Measurements from ENCODE around the gene PSTPIP1. TPM values are rescaled to one million over a fixed set of nuclear protein-coding genes. Genes with fewer than 3 reads are reported as not detected.

The PSTPIP1 gene
- total RNA-seq, 1 donor from 2014 or later: not detected

GRCh38 chr15:77010312-77010686 is 15.4 kb downstream of the PSTPIP1 start:
- no peak overlapping the region for H3K27ac Mint-ChIP-seq (ENCODE audit: unreplicated experiment)
- no peak overlapping the region for H2AFZ ChIP-seq (ENCODE audit: low read depth, low read length)

GRCh38 chr15:77010857-77011256 is 15.9 kb downstream of the PSTPIP1 start:
- H3K27ac ChIP-seq (ENCODE audit: low read depth, low read length): no peak overlapping the region
- H3K4me2 ChIP-seq (ENCODE audit: low read length): no peak overlapping the region
- FAIRE-seq (no peak), DNase-seq (ENCODE audit: low read depth) (no peak)
- no peaks in the 10 kb centered on the region for H3K4me1 ChIP-seq (ENCODE audit: insufficient read depth, low read length)
- H3K4me3 ChIP-seq (ENCODE audit: insufficient read depth, low read depth, low read length): no peak overlapping the region
- H3K36me3 ChIP-seq (ENCODE audit: insufficient read depth, low read length): no peaks in the 10 kb centered on the region
- no peak overlapping the region for H3K9ac ChIP-seq (ENCODE audit: low read length)
- peaks cover 28% of the 10 kb centered on the region for H3K27me3 Mint-ChIP-seq (ENCODE audit: low read depth, unreplicated experiment)
- H3K9me3 Mint-ChIP-seq (ENCODE audit: unreplicated experiment): peaks cover 3% of the 10 kb centered on the region
- H3K79me2 ChIP-seq (ENCODE audit: insufficient read depth, low read length): no peaks in the 10 kb centered on the region
- no peaks in the 10 kb centered on the region for H3K36me3 Mint-ChIP-seq (ENCODE audit: low read depth, unreplicated experiment)
- peaks cover 2% of the 10 kb centered on the region for H3K27me3 ChIP-seq (ENCODE audit: insufficient read depth, low read length)
- peaks cover 1% of the 10 kb centered on the region for H3K4me1 Mint-ChIP-seq (ENCODE audit: low read depth, unreplicated experiment)
- H2AFZ ChIP-seq (ENCODE audit: low read depth, low read length): no peak overlapping the region
- no peaks in the 10 kb centered on the region for H3K9me3 ChIP-seq (ENCODE audit: insufficient read depth, low read depth, low read length)
- no peak overlapping the region for H3K4me3 Mint-ChIP-seq (ENCODE audit: unreplicated experiment)
- no peak overlapping the region for H3K27ac Mint-ChIP-seq (ENCODE audit: unreplicated experiment)
- TF ChIP-seq CTCF (IDR thresholded peaks at IDR 0.05; ENCODE audit: insufficient read depth, low read depth, low read length) (no peak), EZH2 (IDR thresholded peaks at IDR 0.05; ENCODE audit: insufficient read depth, low read length) (no peak)
- no peaks in the 10 kb centered on the region for H4K20me1 ChIP-seq (ENCODE audit: insufficient read depth, low read length)

More at GRCh38 chr15:77010312-77010686, 15.4 kb downstream of the PSTPIP1 start:
- H3K4me1 ChIP-seq (ENCODE audit: insufficient read depth, low read length): no peaks in the 10 kb centered on the region
- no peak overlapping the region for H3K27ac ChIP-seq (ENCODE audit: low read depth, low read length)
- H3K79me2 ChIP-seq (ENCODE audit: insufficient read depth, low read length): no peaks in the 10 kb centered on the region
- Mint-ChIP-seq H3K4me1 (ENCODE audit: low read depth, unreplicated experiment) (peaks cover 1% of the 10 kb centered on the region), H3K36me3 (ENCODE audit: low read depth, unreplicated experiment) (no peaks in the 10 kb centered on the region), H3K9me3 (ENCODE audit: unreplicated experiment) (peaks cover 3% of the 10 kb centered on the region), H3K27me3 (ENCODE audit: low read depth, unreplicated experiment) (peaks cover 29% of the 10 kb centered on the region), H3K4me3 (ENCODE audit: unreplicated experiment) (no peak overlapping the region)
- no peaks in the 10 kb centered on the region for H3K9me3 ChIP-seq (ENCODE audit: insufficient read depth, low read depth, low read length)
- no peaks in the 10 kb centered on the region for H3K36me3 ChIP-seq (ENCODE audit: insufficient read depth, low read length)
- no peak overlapping the region for H3K4me2 ChIP-seq (ENCODE audit: low read length)
- DNase-seq (ENCODE audit: low read depth) (no peak), FAIRE-seq (no peak)
- H3K4me3 ChIP-seq (ENCODE audit: insufficient read depth, low read depth, low read length): no peak overlapping the region
- H4K20me1 ChIP-seq (ENCODE audit: insufficient read depth, low read length): no peaks in the 10 kb centered on the region
- TF ChIP-seq CTCF (IDR thresholded peaks at IDR 0.05; ENCODE audit: insufficient read depth, low read depth, low read length): no peak
- TF ChIP-seq EZH2 (IDR thresholded peaks at IDR 0.05; ENCODE audit: insufficient read depth, low read length): no peak
- H3K27me3 ChIP-seq (ENCODE audit: insufficient read depth, low read length): peaks cover 2% of the 10 kb centered on the region
- H3K9ac ChIP-seq (ENCODE audit: low read length): no peak overlapping the region

- H3K36me3 Mint-ChIP-seq (ENCODE audit: low read depth, unreplicated experiment): no peaks in the 10 kb centered on the region
- peaks cover 34% of the 10 kb centered on the region for H3K27me3 Mint-ChIP-seq (ENCODE audit: low read depth, unreplicated experiment)
- FAIRE-seq (no peak), DNase-seq (ENCODE audit: low read depth) (no peak)
- H3K4me1 Mint-ChIP-seq (ENCODE audit: low read depth, unreplicated experiment): peaks cover 5% of the 10 kb centered on the region
- Histone ChIP-seq H3K4me1 (ENCODE audit: insufficient read depth, low read length) (no peaks in the 10 kb centered on the region), H2AFZ (ENCODE audit: low read depth, low read length) (no peak overlapping the region), H3K27ac (ENCODE audit: low read depth, low read length) (no peak overlapping the region), H3K27me3 (ENCODE audit: insufficient read depth, low read length) (peaks cover 2% of the 10 kb centered on the region), H3K4me2 (ENCODE audit: low read length) (no peak overlapping the region), H3K9me3 (ENCODE audit: insufficient read depth, low read depth, low read length) (no peaks in the 10 kb centered on the region), H4K20me1 (ENCODE audit: insufficient read depth, low read length) (no peaks in the 10 kb centered on the region), H3K79me2 (ENCODE audit: insufficient read depth, low read length) (no peaks in the 10 kb centered on the region), H3K4me3 (ENCODE audit: insufficient read depth, low read depth, low read length) (no peak overlapping the region), H3K36me3 (ENCODE audit: insufficient read depth, low read length) (no peaks in the 10 kb centered on the region), H3K9ac (ENCODE audit: low read length) (no peak overlapping the region)
- TF ChIP-seq EZH2 (IDR thresholded peaks at IDR 0.05; ENCODE audit: insufficient read depth, low read length): no peak
- TF ChIP-seq CTCF (IDR thresholded peaks at IDR 0.05; ENCODE audit: insufficient read depth, low read depth, low read length): no peak
- H3K4me3 Mint-ChIP-seq (ENCODE audit: unreplicated experiment): no peak overlapping the region
- no peak overlapping the region for H3K27ac Mint-ChIP-seq (ENCODE audit: unreplicated experiment)
- H3K9me3 Mint-ChIP-seq (ENCODE audit: unreplicated experiment): peaks cover 3% of the 10 kb centered on the region
These were observed 17.3 kb downstream of the PSTPIP1 start for GRCh38 chr15:77012117-77012712.
